Omental fat pad (tissue), 4 donors: ENCODE measurements around the gene USP9X. TPM values are rescaled to one million over a fixed set of nuclear protein-coding genes. Genes with fewer than 3 reads are reported as not detected.
"Not testable (repeated sequence)": the region's sequence is repeated elsewhere in the genome, so short reads cannot be mapped to it uniquely, and the experiment has no call there.

Experiments
- ATAC-seq: fragments of 150-250 bp; one replicate; pipeline ENCODE4 v1.9.1; 2016; ENCODE audit warnings: mild to moderate bottlenecking, moderate library complexity; ENCODE audit not compliant: low FRiP score
- DNase-seq: peaks from one replicate; pipeline ENCODE4 v3.0.0-alpha.2; 2019; ENCODE audit warnings: low spot score
- total RNA-seq, 4 donors: library from RNA; depleted of rRNA; stranded (reverse); fragments of >200 nt; gene quantifications; one replicate each; pipeline ENCODE4 v1.1.0, GENCODE V29; 2016
- TF ChIP-seq, protein P1 (sequence below), 3 donors: fragments of 450-650 bp; IDR thresholded peaks; one replicate each; pipeline ENCODE4 v1.5.1; 2016 to 2017; ENCODE audit warnings: antibody characterized with exemption in 3 of 3, mild to moderate bottlenecking in 3 of 3, moderate library complexity in 2 of 3

Gene USP9X
- total RNA-seq, 4 donors from 2014 or later: 72.4 to 160 (median 129) TPM

DNA sequence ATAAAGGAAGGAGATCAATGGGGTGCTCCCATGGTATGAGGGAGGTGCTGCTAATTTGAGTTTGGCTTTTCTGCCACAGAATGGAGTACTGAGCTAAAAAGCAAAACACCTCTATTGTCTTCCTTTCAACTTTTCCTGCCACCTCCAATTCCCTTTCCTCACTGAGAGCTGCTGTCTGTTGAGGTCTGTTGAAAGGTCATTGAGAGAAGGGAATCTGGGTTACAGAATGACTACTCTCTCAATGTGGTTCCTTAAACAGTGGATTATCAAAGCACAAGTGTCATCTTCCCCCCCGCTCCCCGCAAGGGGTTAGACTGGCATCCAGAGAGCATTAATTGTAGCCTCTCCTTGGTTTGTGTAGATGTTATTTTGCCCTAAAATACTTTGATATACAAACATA, 10.7 kb downstream of the USP9X start:
- ATAC-seq: no peak
- no peak for DNase-seq
- TF ChIP-seq, protein P1, sequence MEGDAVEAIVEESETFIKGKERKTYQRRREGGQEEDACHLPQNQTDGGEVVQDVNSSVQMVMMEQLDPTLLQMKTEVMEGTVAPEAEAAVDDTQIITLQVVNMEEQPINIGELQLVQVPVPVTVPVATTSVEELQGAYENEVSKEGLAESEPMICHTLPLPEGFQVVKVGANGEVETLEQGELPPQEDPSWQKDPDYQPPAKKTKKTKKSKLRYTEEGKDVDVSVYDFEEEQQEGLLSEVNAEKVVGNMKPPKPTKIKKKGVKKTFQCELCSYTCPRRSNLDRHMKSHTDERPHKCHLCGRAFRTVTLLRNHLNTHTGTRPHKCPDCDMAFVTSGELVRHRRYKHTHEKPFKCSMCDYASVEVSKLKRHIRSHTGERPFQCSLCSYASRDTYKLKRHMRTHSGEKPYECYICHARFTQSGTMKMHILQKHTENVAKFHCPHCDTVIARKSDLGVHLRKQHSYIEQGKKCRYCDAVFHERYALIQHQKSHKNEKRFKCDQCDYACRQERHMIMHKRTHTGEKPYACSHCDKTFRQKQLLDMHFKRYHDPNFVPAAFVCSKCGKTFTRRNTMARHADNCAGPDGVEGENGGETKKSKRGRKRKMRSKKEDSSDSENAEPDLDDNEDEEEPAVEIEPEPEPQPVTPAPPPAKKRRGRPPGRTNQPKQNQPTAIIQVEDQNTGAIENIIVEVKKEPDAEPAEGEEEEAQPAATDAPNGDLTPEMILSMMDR (IDR thresholded peaks at IDR 0.05): no peak

- ATAC-seq (no peak), DNase-seq (no peak)
- TF ChIP-seq, protein P1 (IDR thresholded peaks at IDR 0.05): no peak
Observed at GRCh38 chrX:41096339-41096955, 11.2 kb downstream of the USP9X start.

DNA sequence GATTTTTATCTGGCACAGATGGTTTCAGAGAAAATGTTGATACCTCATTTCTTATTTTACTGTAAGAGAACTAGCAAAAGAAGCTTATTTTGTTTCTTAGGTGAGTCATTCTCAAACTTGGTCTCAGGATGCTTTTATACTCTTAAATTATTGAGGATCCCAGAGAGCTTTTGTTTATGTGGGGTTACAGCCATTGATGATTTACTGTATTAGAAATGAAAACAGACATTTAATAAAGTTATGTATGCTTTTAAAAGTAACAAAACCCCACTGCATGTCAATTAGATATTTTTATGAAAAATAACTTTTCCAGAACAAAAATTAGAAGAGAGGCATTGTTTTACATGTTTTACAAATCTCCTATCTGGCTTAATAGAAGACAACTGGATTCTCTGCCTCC, 12.1 kb downstream of the USP9X start:
- DNase-seq (no peak), ATAC-seq (no peak)
- TF ChIP-seq, protein P1 (IDR thresholded peaks at IDR 0.05): no peak

DNA sequence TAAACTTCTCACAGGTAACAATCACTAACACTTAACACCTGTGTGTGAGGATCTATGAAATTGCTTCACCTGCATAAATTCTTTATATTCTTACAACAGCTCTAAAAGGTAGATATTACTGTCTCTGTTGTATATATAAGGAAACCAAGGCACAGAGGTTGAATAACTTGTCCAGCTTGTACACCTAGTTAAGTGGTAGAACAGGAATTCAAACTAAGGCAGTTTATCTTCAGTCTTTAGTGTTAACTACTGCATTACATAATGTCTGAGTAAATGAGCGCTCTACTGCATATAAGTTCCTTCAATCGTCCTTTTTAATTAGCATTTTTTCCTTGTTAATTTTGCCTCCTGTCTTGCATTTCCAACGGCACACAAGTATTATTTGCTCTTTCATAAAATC, 15.0 kb downstream of the USP9X start:
- no peak for ATAC-seq
- TF ChIP-seq, protein P1 (IDR thresholded peaks at IDR 0.05): no peak
- DNase-seq: no peak

DNA sequence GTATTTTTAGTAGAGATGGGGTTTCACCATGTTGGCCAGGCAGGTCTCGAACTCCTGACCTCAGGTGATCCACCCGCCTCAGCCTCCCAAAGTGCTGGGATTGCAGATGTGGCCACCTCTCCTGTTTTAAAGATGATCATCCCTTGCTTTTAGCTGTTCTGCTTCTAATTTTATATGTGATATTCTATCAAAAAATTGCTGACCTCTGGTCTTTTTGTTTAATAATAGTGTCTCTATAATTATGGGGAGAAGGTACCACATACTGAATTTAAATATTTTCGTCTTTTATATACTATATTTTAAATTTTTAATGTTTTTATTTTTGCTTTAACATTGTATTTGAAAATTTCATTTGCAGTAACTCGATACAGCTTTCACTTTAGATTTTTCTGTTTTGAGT, 15.6 kb downstream of the USP9X start:
- ATAC-seq (no peak), DNase-seq (no peak)
- TF ChIP-seq, protein P1 (IDR thresholded peaks at IDR 0.05): no peak

DNA sequence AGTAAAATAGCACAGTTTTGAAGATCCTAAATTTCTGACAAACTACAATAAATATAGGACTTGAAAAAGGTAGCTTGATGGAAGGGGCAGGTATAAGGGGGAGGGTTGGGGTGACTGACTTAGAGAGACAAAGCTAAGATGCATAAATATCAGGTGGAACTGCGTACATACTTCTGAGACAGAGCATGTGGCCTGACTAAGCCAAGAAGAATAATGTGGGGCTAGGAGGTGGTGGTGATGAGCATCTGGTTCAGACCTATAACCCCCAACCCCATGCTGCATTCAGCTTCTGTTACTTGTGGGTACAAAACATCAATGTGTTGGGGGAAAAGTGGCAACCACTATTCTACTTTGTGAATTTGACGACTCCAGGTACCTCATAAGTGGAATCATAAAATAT, 19.8 kb downstream of the USP9X start:
- DNase-seq: no peak
- TF ChIP-seq, protein P1 (IDR thresholded peaks at IDR 0.05): no peak
- ATAC-seq: no peak

- not testable (repeated sequence) for ATAC-seq
Observed at GRCh38 chrX:41106257-41106656, 21.0 kb downstream of the USP9X start.

More at GRCh38 chrX:41106257-41106656, 21.0 kb downstream of the USP9X start:
- not testable (repeated sequence) for DNase-seq
